ENCODE results near the gene PRKAG3. TPM values are rescaled to one million over a fixed set of nuclear protein-coding genes. Genes with fewer than 3 reads are reported as not detected.

Gene PRKAG3
- total and polyA plus RNA-seq, 2 donors from 2014 or later = not detected

GRCh38 chr2:218826791-218827190 is 4.8 kb downstream of the PRKAG3 start:
- no peaks in the 10 kb centered on the region for H3K36me3 ChIP-seq (ENCODE audit: control insufficient read depth in 2 of 3, insufficient read depth in 3 of 3, low read length in 3 of 3)
- no peak for TF ChIP-seq CTCF (IDR thresholded peaks at IDR 0.05; ENCODE audit: borderline replicate concordance, extremely low read depth, insufficient read depth)
- no peaks in the 10 kb centered on the region for H3K9me3 ChIP-seq (ENCODE audit: control insufficient read depth in 2 of 3, insufficient read depth in 1 of 3, low read length in 3 of 3)
- intact Hi-C loops (cut with DNase I) = no loop called here
- H3K9ac ChIP-seq (ENCODE audit: low read length in 3 of 3) = no peak overlapping the region
- H3K27ac ChIP-seq (ENCODE audit: low read depth in 2 of 2, low read length in 2 of 2) = no peak overlapping the region
- DNase-seq = no peak
- FAIRE-seq = no peak
- H3K4me1 ChIP-seq (ENCODE audit: control insufficient read depth in 2 of 3, insufficient read depth in 2 of 3, low read depth in 1 of 3, low read length in 3 of 3) = no peaks in the 10 kb centered on the region
- no peak overlapping the region for H3K4me3 ChIP-seq (ENCODE audit: low read length in 3 of 3)
- H3K27me3 ChIP-seq (ENCODE audit: control insufficient read depth, insufficient read depth, low read length) = no peaks in the 10 kb centered on the region

- TF ChIP-seq CTCF (IDR thresholded peaks at IDR 0.05; ENCODE audit: borderline replicate concordance, extremely low read depth, insufficient read depth) = no peak
- H3K36me3 ChIP-seq (ENCODE audit: control insufficient read depth in 2 of 3, insufficient read depth in 3 of 3, low read length in 3 of 3) = no peaks in the 10 kb centered on the region
- no peak for FAIRE-seq
- no peak overlapping the region for H3K9ac ChIP-seq (ENCODE audit: low read length in 3 of 3)
- no peaks in the 10 kb centered on the region for H3K27me3 ChIP-seq (ENCODE audit: control insufficient read depth, insufficient read depth, low read length)
- H3K27ac ChIP-seq (ENCODE audit: low read depth in 2 of 2, low read length in 2 of 2) = no peak overlapping the region
- DNase-seq = no peak
- H3K4me1 ChIP-seq (ENCODE audit: control insufficient read depth in 2 of 3, insufficient read depth in 2 of 3, low read depth in 1 of 3, low read length in 3 of 3) = no peaks in the 10 kb centered on the region
- no peak overlapping the region for H3K4me3 ChIP-seq (ENCODE audit: low read length in 3 of 3)
- intact Hi-C loops (cut with DNase I) = no loop called here
- H3K9me3 ChIP-seq (ENCODE audit: control insufficient read depth in 2 of 3, insufficient read depth in 1 of 3, low read length in 3 of 3) = no peaks in the 10 kb centered on the region
Measured at GRCh38 chr2:218824004-218824403, 7.6 kb downstream of the PRKAG3 start.

DNA sequence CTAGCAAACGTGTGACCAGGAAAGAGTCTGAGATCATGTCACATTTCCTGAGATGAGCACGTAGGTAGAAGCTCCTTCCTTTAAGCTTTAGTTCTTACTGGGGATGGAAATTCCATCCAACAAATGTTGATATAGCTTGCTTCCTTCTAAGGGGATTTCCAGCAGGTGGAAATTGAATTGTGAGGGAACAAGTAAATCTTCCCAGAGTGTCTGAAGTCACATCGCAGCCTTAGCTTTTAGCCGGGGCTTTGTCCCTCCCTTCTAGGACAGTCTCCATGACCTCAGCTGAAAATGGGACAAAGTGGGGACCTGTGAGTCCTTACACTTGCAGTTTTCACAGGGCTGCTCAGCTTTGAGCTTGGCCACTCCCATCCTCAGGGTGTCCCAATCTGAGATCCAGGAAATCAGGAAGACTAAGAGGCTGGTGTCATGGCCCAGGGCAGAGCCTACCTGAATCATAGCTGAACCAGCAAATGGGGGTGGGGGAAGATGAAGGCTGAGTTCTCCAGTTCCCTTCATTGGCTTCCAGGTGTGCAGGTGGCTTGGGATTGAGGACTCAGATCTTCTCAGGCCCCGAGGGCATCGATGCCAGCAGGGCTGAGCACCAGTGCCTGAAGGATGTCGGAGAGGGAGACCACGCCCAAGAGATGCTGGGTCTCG is 8.3 kb downstream of the PRKAG3 start:
- intact Hi-C loops (cut with DNase I) = no loop called here
- FAIRE-seq = no peak
- Histone ChIP-seq H3K4me1 (ENCODE audit: control insufficient read depth in 2 of 3, insufficient read depth in 2 of 3, low read depth in 1 of 3, low read length in 3 of 3) (no peaks in the 10 kb centered on the region), H3K9me3 (ENCODE audit: control insufficient read depth in 2 of 3, insufficient read depth in 1 of 3, low read length in 3 of 3) (no peaks in the 10 kb centered on the region), H3K27me3 (ENCODE audit: control insufficient read depth, insufficient read depth, low read length) (no peaks in the 10 kb centered on the region), H3K27ac (ENCODE audit: low read depth in 2 of 2, low read length in 2 of 2) (no peak overlapping the region), H3K4me3 (ENCODE audit: low read length in 3 of 3) (no peak overlapping the region), H3K9ac (ENCODE audit: low read length in 3 of 3) (no peak overlapping the region), H3K36me3 (ENCODE audit: control insufficient read depth in 2 of 3, insufficient read depth in 3 of 3, low read length in 3 of 3) (peaks cover 0 to 2% (median 0%) of the 10 kb centered on the region in 3 donors)
- no peak for DNase-seq
- no peak for TF ChIP-seq CTCF (IDR thresholded peaks at IDR 0.05; ENCODE audit: borderline replicate concordance, extremely low read depth, insufficient read depth)

- DNase-seq (no peak), FAIRE-seq (no peak)
- Histone ChIP-seq H3K27ac (ENCODE audit: low read depth in 2 of 2, low read length in 2 of 2) (no peak overlapping the region), H3K4me3 (ENCODE audit: low read length in 3 of 3) (no peak overlapping the region), H3K9me3 (ENCODE audit: control insufficient read depth in 2 of 3, insufficient read depth in 1 of 3, low read length in 3 of 3) (no peaks in the 10 kb centered on the region), H3K36me3 (ENCODE audit: control insufficient read depth in 2 of 3, insufficient read depth in 3 of 3, low read length in 3 of 3) (peaks cover 0 to 2% (median 0%) of the 10 kb centered on the region in 3 donors), H3K4me1 (ENCODE audit: control insufficient read depth in 2 of 3, insufficient read depth in 2 of 3, low read depth in 1 of 3, low read length in 3 of 3) (no peaks in the 10 kb centered on the region), H3K9ac (ENCODE audit: low read length in 3 of 3) (no peak overlapping the region), H3K27me3 (ENCODE audit: control insufficient read depth, insufficient read depth, low read length) (no peaks in the 10 kb centered on the region)
- intact Hi-C loops (cut with DNase I) = no loop called here
- TF ChIP-seq CTCF (IDR thresholded peaks at IDR 0.05; ENCODE audit: borderline replicate concordance, extremely low read depth, insufficient read depth) = no peak
Measured at GRCh38 chr2:218822622-218823021, 9.0 kb downstream of the PRKAG3 start.

All from kidney (tissue), 14 donors.